HG02798 (cell line): ENCODE measurements around the gene CYP4B1.

ENCODE experiments used
- ATAC-seq: cut with Tn5 transposase; IDR thresholded peaks from one replicate; pipeline ENCODE4 v1.9.1; 2021; ENCODE audit warnings: mild to moderate bottlenecking; ENCODE audit not compliant: unreplicated experiment, poor library complexity

CYP4B1 gene

DNA sequence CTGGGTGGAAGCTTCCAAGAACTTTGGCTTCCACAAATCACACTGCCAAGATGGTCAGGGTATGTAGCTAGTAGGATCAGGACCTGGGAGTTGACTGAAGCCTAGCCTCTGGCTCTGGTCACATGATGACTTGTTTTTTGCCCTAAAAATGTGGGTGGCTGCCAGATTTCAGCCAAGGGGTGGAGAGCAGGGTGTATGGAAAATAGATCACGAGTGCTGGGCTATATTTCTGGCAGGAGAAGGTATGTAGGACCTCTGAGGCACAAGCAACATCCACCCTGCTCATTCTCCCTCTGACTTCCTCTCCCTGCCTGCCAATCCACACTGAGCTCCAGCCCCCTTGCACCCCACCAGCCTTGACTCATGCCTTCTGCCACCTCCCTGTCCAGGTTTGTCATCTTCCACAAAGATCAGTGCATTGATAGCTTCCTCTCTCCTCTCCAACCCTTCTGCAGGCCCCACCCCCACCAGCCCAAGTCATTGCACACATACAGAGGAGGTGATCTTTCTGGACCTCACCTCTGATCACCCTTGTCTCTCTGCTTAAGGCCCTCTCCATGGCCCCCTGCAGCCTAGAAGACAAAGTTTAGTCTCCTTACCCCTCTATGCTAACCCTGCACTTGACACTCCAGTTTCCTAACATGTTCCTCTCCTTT lies 8.3 kb upstream of the CYP4B1 start:
- no peak for ATAC-seq

DNA sequence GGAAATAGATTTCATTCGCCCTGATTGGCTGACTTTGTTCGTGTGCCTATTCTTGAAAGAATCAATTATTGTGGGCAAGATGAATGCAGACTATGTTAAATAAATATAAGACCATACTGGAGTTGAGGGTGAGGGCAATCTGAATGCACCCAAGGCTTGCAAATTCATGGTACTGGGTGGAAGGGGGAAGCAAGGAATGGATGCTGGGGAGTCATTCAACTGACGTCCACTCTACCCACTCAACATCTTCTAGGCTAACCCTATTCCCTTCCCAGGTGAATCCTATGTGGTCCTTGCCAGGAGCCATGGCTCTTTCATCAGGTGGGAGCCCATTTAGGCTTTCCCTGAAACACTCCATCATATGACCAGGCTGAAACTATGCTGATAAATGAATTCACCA lies 5.7 kb upstream of the CYP4B1 start:
- no peak for ATAC-seq

DNA sequence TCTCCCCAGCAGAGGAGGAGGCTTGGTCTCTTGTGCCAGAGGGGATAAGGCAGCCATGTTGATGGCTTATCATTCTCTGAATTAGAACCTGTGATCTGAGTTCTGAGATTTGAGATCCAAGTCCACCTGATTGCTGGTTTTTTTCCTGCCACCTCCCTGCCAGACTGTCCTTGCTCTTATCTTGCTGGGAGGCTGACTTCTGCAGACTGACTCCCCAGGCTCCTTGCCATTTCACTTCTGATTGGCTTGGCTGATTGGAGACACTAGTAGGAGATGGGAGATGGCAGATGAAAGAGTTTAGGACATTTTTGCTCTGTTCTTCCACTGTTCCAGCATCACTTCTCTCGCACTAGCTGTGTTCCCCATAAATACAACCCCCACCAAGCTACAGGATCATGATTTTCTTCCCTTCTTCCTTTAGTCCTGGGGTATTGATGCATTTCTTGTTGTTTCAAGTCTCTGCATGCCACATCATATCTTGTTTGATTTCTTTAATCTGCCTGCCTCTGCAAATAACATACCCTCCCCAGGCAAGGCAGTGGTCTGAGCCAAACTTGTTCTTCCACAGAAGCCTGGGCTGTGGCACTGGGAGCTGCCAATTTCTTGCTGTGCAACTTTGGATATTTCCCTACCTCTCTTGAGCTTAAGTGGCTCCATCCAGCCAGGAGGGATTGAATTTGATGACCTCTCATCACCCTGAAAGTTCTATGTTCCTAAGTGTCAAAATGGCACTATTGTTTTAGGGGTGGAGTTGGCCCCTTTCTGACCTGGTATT lies 963 bp upstream of the CYP4B1 start:
- no peak for ATAC-seq

DNA sequence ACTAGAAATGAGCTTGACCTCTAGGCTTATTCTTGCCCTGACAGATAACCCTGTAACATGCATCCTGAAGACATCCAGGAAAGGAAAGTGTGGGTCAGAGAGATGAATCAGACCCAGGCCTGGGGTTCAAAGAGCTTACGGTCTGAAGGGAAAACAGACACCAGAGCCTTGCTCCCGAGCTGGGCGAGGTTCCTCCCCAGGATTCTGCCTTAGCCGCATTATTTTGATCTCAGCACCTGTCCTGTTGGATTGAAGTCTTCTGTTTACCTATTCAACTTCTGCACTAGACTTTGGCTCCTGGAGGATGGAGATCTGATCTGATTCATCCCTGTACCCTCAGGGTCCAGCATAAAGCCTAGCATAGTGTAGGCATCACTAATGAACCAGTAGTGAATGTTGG lies 1.9 kb downstream of the CYP4B1 start:
- no peak for ATAC-seq

DNA sequence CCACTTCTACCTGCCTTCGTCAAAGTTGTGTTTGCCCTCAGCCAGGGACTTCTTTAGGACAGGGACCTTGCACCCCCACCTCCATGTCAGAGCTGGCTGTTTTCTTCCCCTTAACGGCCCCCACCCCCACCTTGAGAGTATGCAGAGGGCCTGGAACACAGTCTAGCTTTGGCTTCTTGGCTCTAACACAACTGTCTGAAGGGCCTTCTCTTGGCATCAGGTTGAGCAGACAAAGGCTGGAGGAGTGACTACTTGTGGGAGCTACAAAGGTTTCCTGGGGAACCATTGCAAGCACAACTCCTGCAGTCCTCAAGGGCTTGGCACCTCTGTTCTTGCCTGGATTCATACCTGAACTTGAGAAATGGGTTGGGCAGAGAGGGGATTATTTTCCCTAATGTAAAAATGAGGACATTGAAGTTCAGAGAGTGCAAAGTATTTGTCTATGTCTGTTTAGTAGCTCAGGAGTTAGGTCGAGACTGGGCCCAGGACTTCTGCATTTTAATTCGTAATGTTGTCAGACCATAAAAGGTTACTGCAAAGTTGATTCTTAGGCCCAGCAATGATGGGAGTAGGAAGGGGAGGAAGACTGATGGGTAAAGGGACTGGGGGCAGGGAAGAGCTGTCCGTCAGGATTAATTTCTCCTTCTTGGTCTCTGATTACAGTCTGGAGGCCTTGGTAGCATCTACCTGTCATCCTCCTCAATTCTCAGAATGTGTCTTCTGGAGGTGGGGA lies 2.6 kb downstream of the CYP4B1 start:
- no peak for ATAC-seq

DNA sequence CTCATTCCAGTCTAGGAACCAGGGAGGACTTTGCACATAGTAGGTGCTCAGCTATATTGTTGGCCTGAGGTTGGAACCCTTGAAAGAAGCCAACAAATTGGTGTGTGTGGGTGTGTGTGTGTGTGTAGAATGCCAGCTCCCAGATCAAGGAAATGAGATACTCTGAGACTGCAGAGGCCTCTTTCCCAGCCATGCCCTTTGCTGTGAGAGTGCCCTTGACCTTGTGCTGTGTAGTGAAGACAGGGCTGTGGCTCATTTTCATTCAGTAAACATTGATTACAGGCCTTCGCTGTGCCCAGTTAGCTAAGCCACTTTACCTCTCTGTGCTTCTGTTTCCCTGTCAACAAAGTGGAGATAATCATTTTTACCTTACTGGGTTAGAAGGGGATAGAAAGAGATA lies 3.2 kb downstream of the CYP4B1 start:
- ATAC-seq: no peak

DNA sequence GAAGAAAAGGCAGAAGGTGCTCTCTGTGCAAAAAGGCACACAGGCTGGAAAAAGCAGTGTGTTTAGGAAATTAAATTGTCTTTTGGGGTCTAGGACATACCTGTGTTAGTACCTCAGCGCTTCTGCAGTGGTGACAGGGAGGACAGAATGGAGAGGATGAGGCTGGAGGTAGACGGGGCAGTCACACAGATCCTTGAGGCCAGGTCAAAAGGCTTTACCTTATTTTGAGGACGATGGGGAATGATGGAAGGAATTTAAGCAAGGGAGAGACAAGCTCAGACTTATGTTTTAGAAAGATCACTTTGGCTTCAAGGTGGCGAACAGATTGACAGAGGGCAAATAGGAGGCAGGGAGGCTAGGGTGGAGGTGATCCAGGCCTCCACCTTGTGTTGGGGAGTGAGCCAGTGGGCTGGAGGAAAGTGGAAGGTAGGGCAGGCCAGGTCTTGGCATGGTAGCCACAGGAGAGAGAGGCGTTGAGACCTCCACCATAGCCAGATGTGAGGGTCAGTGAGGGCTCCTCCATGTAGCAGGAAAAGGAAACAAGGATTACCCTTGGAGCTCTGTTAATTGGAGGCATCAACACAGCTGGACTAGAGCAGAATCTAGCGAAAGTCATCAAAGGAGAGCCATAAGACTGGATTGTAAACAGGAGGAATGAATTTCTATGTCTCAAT lies 4.2 kb downstream of the CYP4B1 start:
- no peak for ATAC-seq

DNA sequence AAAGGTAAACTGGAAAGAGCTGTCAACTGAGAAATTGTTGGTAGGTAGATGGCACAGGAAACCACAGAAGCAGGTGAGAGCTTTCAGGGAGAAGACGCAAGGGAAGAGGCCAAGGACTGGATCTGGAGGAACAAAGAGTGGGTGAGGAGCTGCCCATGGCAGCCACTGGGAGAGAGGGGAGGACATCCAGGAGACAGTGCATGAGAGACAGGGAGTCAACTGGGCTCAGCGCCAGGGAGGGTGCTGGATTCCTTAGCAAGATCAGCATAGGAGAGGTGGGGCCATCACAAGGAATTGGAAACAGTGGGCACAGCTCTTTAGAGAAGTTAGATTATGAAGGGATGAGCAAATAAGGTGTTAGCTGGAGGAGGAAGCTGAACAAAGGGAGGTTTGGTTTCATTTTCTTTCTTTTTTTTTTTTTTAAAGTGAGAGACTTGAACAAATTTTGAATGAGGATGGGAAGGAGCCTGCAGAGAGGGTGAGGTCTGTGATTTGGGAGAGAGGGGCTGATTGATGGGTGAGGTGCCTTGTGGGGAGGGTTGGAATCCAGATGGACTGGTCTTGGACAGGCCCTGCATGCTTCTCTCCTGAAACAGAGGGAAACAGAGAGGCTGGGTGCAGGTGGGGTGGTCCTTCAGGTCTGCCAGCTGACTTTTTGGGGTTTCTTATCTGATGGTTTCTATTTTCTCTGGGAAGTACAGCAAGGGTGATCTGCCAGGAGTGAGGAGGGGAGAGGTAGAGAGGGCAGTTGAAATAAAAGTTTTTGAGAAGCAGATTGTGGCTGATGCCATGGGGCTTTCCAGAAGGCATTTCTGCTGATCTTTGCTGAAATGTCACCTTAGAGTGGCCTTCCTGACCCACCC lies 5.4 kb downstream of the CYP4B1 start:
- ATAC-seq: no peak

DNA sequence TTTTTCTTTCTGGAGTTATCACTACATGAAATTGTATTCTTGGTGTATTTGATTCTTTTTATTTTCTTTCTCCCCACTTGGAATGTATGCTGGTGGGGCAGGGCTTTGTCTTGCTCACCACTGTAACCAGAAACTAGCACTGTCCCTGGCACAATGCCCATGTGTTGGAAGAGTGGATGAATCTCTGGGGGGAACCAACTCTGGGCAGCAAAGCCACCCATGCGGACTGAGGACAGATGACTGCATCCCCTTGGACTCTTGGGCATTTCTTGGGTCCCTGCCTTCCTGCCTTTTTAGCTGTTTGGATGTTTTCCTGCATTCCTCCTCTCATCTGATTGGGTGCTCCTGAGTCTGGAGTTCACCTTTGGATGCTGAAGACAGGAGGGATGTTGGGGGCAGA lies 6.1 kb downstream of the CYP4B1 start:
- no peak for ATAC-seq

DNA sequence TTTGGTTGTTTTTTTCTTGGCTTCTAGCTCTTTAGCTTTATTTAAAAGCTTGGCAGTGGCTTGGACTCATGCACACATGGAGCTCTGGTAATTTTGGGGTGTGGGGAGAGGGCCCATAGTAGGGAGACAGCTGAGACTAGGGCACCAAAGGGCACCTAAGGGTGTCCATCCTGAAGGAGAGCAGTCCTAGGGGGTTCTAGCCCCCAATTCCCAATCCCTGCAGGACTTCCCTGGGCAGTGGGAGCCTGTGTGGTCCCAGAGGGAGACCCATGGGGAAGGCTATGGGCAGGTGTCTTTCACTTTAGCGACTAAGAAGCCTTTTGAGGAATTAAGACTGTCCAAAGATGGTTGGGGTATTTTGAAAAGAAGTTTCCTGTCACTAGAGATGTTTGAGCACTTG lies 6.9 kb downstream of the CYP4B1 start:
- no peak for ATAC-seq

DNA sequence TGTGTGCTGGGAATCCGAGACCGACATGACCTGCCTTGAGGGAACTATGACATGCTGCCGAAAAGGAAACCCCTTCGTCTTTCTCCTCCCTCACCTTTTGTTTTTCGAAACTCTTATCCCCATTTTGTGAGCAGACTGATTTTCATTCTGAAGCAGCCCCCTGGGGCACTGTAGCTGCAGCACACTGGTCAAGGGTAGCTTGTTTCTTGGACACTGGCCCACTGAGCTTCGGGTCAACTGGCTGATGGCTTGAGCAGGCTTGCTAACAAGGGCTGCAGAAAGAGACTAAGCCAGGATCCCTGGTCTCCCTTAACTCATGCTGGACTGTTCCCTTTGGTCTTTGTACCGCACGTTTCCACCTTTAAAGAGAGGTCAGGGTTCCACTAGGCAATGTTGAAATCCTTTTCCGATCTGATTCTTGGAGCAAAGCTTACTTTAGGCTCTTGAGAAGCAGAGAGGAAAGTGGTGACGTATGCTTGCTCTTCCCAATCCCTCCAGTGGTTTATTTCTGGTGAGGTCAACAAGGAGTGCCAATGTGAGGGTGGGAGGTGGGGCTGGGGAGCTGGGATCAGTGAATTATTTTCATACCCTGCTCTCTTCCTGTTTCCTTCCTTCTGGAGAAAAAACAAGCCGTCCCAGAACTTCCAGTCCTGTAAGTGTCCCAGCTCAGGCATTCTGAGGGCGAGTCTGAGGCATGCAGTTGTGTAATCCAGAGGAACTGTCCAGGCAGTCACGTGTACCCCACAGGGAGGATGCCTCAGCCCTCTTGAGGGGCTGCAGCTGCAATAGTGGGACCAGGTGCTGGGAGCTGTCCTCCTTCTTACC lies 7.6 kb downstream of the CYP4B1 start:
- ATAC-seq: no peak

DNA sequence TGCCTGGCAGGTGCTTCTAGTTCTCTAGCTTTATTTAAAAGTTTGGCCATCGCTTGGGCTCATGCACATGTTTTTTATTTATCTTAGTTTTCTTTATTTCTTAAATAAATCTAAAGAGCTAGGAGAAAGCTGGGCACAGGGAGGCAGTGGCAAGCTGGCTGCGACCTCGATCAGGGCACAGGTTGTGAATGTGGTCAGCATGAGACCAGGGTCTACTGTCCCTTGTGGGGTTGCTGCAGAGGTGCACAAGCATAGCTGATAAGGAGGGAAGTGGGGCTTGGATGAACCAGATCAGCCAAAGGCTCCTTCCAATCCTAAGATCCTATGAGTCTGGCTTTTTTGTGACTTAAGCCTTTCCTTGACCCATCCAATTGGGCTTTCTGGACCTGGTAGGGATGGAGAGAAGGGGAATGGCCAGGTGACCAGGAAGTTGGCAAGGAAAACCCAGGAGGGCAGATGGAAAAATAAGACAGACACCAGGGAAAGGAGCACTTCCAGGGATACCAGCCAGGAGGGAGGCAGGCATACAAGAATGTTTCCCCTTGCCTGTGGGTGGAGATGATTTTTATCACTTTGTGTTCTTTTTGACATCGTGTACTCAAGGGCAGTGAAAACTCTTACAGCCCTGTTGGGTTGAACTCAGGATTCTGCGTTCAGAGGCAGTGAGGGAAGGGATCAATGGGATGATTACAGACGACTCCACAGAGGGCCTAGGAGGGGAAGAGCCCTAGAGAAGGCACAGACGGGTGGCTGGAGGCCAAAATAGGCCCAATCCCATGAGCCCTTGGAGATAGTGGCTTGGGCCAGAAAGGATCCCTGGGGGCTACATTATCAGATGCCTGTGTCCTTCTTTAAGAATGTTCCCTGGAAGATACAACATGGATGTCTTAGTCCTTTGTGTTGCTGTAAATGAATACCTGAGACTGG lies 8.5 kb downstream of the CYP4B1 start:
- no peak for ATAC-seq

DNA sequence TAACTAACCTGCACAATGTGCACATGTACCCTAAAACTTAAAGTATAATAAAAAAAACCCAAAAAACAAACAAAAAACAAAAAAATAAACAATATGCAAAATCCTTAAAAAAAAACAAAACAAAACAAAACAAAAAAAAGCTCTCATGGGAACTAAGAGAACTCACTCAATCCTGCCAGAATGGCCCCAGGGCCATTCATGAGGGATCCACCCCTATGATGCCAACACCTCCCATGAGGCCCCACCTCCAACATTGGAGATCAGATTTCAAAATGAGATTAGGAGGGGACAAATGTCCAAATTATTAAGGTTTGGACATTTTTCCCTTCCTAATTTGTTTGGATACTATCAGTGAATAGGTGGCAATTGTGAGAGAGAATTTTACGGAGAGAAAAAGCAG lies 10.2 kb downstream of the CYP4B1 start:
- ATAC-seq: no peak

DNA sequence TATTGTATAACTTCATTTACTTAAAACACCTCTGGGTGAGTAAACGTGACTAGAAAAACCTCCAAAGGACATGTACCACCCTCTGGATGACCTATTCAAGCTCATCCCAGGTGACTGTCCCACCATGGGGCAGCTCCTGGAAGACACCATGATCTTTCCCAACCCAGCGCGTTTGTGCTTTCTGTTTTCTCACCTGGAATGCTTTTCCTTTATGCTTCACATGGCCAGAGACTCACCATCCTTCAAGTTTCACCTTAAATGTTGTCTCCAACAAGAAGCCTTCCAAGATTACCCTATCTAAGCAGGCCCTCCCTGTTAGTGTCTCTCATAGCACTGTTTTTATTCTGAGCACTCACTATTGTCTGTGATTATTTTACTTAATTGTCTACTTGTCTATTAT lies 11.1 kb downstream of the CYP4B1 start:
- ATAC-seq: no peak

DNA sequence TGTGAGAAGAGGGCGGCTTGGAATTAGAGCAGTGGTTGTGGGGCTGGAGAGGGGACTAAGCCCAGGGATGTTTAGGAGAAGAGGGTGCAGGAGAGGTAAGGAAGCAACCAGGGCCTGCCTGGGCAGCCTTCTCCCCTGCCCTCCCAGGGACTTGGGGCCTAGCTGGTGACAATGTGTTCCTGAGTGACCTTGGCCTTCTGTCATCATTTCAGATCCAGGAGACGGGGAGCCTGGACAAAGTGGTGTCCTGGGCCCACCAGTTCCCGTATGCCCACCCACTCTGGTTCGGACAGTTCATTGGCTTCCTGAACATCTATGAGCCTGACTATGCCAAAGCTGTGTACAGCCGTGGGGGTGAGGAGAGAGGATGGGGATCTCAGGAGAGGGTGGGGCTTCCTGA lies 11.8 kb downstream of the CYP4B1 start:
- no peak for ATAC-seq

DNA sequence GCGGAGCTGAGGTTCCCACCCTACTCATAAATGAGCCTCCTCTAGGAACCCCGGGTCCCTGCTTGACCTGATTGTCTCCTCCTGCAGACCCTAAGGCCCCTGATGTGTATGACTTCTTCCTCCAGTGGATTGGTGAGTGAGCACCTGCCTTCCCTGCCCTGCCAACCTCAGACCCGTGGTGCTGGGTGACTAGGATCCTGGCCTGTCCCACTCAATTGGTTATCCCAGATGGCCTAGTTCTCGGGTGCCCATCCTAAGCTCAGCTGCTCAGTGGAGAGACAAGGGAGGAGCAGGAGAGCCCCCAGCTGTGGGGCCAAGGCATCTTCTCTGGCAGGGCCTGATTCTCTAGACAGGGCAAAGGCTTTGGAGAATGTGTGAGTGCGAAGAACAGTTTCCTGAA lies 12.2 kb downstream of the CYP4B1 start:
- ATAC-seq: no peak

DNA sequence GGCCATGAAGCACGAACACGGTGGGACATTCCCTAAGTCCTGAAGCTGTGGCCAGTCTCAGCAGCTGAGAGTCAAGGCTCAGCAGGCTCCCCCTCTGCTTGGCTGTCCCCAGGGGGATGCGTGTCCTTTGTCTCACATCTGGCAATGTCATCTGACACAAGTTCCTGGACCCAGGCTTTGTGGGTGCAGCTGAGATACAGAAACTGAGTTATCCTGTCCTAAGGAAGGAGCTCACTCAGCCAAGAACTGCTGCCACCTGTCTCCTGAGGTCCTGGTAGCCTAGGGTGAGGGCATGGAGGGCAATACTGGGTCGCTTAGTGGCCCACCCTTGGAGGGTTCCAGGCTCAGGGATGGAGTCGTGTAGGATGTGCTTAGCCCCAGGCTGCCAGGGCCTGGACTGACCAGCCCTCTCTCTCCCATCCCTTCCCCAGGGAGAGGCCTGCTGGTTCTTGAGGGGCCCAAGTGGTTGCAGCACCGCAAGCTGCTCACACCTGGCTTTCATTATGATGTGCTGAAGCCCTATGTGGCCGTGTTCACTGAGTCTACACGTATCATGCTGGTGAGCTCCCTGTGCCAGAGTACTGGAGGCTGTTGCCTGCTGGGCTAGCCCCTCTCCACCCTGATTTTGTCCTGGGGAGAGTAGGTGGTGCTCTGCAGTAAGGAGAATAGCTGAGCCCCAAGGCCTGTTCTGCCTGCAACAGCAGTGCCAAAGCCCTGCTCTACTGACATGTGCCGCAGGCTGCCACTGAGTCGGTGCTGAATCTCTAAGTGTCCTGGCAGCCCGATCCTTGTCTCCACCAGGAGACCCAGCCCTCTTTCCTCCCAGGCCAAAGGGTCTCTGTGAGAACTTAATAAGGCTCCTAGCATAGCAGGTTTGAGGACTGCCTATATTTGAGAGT lies 13.5 kb downstream of the CYP4B1 start:
- ATAC-seq: peak; percentile 80
